Fibroblast of skin of left biceps (primary cell): ENCODE data around the gene JARID2.
A peak's percentile ranks its signal among the peaks of the same experiment; 100 is the strongest.

Experiments used
- DNase-seq, 2 experiments: peaks; one replicate each; pipeline ENCODE4 v3.0.0-alpha.2; 2013; ENCODE audit warnings: low read depth in 2 of 2

The JARID2 gene

GRCh38 chr6:15264412-15264811, 18.5 kb downstream of the JARID2 start:
- DNase-seq: no peak

GRCh38 chr6:15264902-15265761, 19.3 kb downstream of the JARID2 start:
- peak in 1 of 2 experiments; percentile 68 for DNase-seq

DNA sequence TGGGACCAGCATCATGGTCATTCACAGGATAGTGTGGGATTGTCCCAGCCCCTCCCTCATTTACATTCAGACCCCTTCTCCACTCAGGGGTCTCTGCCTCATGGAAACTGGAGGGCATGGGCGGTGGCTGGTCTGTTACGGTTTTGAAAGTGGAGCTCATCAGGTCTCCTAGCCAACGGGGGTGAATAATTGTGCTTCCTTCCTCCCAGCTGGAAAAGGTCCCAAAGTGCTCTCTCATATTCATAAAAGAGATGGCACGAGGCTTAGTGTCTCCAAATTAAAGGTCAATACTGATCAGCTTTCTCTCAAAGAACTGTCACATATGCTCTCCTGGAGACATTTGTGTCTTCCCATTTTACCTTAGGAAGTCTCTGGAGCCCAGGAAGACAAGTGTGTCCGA, 19.9 kb downstream of the JARID2 start:
- no peak for DNase-seq

DNA sequence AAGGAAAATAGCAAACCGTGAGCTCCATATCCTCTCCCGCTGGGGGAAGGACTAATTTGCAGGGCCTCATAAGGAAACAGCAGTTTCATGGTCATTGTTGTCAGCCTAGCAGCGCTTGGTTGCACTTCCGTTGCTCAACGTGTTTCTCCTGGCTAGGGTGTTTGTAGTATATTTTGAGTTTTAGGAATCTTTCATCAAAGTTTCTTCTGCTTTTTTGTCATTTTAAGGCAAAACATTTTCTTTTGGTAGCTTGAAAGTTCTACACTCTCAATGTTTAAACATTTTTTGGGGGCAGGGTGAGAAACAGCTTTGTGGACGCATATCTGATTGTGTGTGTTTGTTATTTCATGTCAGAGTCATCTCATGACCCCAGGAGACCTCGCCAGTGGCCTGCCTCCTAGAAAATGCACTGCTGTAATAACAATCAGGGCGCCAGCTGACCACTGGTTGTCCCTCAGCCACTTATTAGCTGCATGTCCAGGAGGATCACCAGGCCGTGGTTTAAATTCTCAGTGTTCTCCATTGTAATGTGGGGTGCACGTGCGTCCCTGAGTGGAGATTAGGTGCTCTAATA, 20.6 kb downstream of the JARID2 start:
- DNase-seq: no peak

DNA sequence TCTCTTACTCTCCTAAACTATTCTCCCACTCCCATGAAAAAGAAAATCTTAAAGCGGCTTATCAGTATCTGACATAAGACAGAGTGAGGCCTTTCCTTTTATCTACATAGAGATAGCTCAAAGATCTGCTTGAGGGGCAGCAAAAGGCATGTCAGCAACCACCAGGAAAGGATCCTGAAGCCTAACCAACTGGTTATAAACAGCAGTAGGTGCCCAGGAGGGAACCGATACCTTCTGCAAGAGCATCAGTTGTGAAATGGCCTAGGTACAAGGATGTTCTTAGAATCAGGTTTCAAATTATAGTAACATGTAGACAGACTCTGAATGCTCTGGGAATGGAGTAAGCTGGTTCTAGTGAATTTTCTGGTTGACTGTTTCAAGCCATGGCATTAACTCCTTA, 21.4 kb downstream of the JARID2 start:
- DNase-seq: no peak

- DNase-seq: no peak
Observed at GRCh38 chr6:15268137-15268908, 22.5 kb downstream of the JARID2 start.

- no peak for DNase-seq
Observed at GRCh38 chr6:15269011-15269410, 23.1 kb downstream of the JARID2 start.

- no peak for DNase-seq
Observed at GRCh38 chr6:15269619-15270018, 23.8 kb downstream of the JARID2 start.

DNA sequence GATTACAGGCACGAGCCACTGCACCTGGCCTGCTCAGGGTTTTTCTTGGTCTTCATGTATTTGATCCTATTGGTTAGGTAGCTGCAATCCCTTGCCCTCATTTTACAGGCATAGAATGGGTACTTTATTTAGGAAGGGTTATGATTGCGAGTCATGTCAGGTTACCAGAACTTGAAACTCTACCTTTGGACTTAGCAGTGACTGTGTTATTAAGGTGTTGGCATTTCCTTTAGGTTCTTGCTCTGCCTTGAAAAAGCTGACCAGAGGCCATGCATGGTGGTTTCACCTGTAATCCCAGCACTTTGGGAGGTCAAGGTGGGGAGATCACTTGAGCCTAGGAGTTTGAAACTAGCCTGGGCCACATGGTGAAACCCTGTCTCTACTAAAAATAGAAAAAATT, 24.5 kb downstream of the JARID2 start:
- no peak for DNase-seq

DNA sequence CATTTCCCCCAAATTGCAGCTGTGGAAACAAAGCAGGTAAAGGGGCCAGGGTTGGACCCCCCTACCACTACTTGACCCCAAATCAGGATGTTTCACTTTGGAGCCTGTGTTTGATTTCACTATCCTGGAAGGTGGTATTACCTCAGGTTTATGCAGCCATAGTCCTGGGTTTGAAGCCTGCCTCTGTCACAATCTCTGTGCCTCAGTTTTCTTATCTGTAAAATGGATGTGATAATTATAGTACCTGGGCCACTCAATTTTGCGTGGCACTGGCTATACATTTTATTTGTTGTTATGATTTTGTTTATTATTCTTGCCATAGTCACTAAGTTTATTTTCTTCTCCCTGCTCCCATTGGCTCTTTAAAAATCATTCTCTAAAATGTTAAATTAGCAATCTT, 26.7 kb downstream of the JARID2 start:
- no peak for DNase-seq

DNA sequence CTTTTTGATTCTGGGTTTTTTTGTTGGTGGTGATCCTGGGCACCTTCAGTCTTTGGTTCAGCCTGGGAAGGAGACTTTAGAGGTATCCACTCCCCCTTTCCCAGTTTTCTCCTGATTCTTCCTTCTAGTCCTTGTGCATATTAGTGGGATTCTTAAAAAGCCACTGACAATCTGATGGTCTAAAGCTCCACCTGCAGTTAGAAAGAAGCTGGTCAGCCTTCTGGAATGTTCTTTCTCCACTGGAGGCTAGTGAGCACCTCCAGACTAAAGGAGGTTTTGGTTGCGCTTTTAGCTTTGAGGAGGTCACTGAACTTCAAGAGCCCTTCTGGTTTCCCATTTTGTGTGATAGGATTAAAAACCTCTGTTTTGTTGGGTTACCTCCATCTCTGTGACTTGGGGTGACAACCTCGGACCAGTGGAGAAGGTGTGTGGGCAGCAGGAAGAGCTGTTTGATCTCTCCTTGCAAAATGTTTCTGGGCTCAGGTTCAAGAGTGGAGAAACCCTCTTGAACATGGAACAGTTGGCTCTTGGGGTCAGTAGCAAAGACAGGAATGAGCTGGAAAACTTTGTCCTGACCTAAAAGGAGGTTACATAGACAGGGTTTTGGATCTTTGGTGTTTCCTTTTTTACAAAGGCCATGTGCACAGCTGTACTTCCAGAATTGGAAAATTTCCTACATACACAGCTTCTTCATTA, 29.0 kb downstream of the JARID2 start:
- no peak for DNase-seq

- no peak for DNase-seq
Observed at GRCh38 chr6:15276036-15276985, 30.4 kb downstream of the JARID2 start.

DNA sequence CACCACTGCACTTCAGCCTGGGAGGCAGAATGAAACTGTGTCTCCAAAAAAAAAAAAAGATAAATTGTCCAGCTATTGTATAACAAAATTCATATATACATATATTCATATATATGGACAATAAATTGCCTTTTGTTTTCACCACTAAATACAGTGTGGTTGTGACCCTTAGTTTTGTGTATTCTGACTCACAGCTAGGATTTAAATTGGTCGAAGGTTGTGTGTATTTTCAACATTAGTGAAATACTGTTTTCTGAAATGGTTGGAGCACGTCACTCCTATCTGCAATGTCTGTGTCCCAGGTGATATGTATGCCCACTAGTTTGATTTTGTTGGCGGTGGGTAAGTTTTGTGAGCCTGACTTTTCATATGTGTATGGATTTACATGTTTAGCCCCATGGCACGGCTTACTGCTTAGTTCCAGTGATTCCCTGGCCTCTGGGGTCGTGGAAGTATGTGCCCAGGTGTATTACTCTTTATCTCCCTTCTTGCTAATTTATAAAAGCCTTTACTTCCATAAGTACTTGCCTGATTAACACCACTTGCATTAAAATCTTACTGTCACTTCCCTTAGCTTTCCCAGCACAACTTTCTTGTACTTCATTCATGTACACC, 33.3 kb downstream of the JARID2 start:
- DNase-seq: no peak

DNA sequence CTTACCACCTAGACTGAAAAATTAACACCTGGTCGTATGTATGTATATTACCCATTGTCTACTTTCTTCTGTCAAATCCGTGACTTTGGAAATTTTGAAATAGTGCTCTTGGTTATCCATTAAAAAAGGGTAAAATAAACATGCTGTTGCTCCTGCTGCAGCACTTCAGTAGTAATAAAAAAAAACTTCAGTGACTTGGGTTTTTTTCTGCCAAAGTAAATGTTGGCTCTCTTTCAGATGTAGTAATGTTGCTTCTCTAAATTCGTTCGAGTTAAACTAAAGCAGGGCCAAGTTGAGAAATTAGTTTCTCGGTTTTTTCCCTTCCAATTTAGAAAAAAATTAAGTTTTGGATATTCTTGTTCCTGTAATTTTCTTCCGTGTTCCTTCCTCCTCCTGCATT, 34.2 kb downstream of the JARID2 start:
- no peak for DNase-seq

GRCh38 chr6:15280961-15281360, 35.1 kb downstream of the JARID2 start:
- DNase-seq: no peak

GRCh38 chr6:15282334-15282733, 36.5 kb downstream of the JARID2 start:
- DNase-seq: no peak

DNA sequence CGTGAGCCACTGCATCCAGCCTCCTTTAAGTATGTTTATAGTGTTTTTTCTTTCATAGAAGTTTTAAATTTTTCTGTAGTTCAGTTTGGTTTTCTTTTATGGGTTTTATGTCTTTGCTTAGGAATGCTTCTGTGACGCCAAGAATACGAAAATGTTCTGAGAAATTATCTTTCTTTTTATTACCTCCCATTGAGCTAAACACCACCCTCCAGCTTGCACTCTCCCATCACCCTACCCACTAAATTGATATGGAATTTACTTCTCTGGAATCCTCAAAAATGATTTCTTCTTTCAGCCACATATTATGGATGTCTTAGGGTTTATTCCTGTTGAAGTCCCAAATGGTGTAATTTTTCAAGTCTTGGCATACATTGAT, 38.1 kb downstream of the JARID2 start:
- peak in 1 of 2 experiments; percentile 43 for DNase-seq

DNA sequence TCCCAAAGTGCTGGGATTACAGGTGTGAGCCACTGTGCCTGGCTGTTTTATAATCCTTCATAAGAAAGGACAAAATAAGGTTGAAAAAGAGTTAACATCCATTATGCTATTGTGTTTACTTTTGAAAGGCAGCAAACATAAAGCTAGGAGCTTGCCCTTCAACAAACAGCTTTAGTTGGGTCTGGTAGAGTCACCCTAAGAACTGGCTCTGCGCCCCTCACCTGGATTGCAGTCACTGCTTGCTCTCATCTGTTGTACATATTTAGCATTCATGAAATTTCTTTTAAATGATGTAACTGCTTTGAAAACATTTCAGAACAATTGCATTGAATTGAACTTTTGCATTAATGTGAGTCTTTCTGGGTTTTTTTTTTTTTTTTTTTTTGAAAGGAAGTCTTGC, 38.9 kb downstream of the JARID2 start:
- no peak for DNase-seq

DNA sequence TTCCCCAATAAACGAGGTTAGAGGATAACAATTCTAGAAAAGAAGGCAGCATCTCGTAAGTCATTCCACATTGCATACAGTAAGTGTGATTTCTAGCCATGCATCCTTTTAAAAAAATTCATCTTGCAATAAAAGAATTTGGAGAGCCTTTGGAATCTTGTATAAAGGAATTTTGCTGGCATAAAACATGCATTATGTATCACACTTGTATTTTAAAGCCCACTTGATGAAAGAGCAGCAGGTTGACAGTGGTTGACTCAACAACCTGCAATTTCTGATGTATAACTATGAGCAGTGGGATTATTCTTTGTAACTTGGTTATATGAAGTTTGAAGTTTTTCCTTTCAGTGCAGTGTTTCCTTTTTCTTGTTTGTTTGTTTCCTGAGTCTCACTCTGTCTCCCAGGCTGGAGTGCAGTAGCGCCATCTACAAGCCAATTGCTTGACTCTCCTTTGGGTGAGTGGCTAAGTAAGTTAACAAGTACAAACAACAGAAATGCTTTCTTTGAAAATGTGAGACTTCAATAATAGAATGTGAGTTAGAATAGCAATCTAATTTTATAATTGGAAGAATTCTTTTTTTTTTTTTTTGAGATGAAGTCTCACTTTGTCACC, 39.9 kb downstream of the JARID2 start:
- peak in 1 of 2 experiments; percentile 34 for DNase-seq
